GM19023 (cell line): ENCODE results near the gene CDH4.

Experiments used
- ATAC-seq: cut with Tn5 transposase; IDR thresholded peaks from one replicate; pipeline ENCODE4 v1.9.1; 2021; ENCODE audit warnings: mild to moderate bottlenecking, moderate library complexity; ENCODE audit not compliant: unreplicated experiment

Gene CDH4

GRCh38 chr20:61635721-61636455, 383.8 kb downstream of the CDH4 start:
- no peak for ATAC-seq

- no peak for ATAC-seq
Observed at GRCh38 chr20:61636531-61637116, 384.6 kb downstream of the CDH4 start.

GRCh38 chr20:61638802-61639585, 386.9 kb downstream of the CDH4 start:
- no peak for ATAC-seq

GRCh38 chr20:61640131-61640870, 388.2 kb downstream of the CDH4 start:
- ATAC-seq = no peak

GRCh38 chr20:61640871-61641245, 388.8 kb downstream of the CDH4 start:
- no peak for ATAC-seq

- no peak for ATAC-seq
Observed at GRCh38 chr20:61643656-61644377, 391.8 kb downstream of the CDH4 start.

GRCh38 chr20:61644378-61645076, 392.5 kb downstream of the CDH4 start:
- no peak for ATAC-seq

GRCh38 chr20:61645732-61646131, 393.7 kb downstream of the CDH4 start:
- no peak for ATAC-seq

- no peak for ATAC-seq
Observed at GRCh38 chr20:61646453-61646852, 394.4 kb downstream of the CDH4 start.

GRCh38 chr20:61646986-61647385, 394.9 kb downstream of the CDH4 start:
- no peak for ATAC-seq

- no peak for ATAC-seq
Observed at GRCh38 chr20:61647702-61648101, 395.6 kb downstream of the CDH4 start.

GRCh38 chr20:61649105-61649859, 397.2 kb downstream of the CDH4 start:
- no peak for ATAC-seq

GRCh38 chr20:61649860-61650162, 397.8 kb downstream of the CDH4 start:
- ATAC-seq = no peak

GRCh38 chr20:61650912-61651733, 399.1 kb downstream of the CDH4 start:
- ATAC-seq = no peak

- no peak for ATAC-seq
Observed at GRCh38 chr20:61652146-61652545, 400.1 kb downstream of the CDH4 start.

GRCh38 chr20:61654726-61655125, 402.7 kb downstream of the CDH4 start:
- no peak for ATAC-seq

GRCh38 chr20:61655591-61655990, 403.5 kb downstream of the CDH4 start:
- ATAC-seq = no peak

GRCh38 chr20:61656198-61656597, 404.1 kb downstream of the CDH4 start:
- no peak for ATAC-seq
